ENCODE data around the gene FRMD4A.

DNA sequence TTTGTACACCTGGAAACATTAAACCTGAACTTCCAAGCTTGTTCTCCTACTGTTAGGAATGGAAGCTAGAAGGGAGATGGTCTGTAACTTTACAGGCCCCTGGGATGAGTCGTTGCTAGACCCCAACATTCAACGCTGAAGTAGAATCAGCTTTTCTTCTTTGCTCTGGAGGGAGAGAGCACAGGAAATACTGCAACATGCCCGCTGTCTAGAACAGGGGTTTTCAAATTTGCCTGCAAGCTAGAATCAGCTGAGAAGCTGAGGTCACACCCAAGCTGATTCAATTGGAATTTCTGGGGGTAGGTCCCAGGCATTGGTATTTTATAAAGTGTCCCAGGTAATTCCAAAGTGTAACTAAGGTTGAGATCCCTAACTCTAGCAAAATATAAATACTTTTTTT is 524.3 kb downstream of the FRMD4A start:
- TF ChIP-seq EGR1 (IDR thresholded peaks at IDR 0.05) (no peak), EP300 (IDR thresholded peaks at IDR 0.05; ENCODE audit: borderline replicate concordance) (no peak), FOXM1 (IDR thresholded peaks at IDR 0.05; ENCODE audit: borderline replicate concordance, low read depth) (no peak), YY1 (IDR thresholded peaks at IDR 0.05; ENCODE audit: low read depth) (no peak), CEBPB (IDR thresholded peaks at IDR 0.05) (no peak), TAF1 (IDR thresholded peaks at IDR 0.05; ENCODE audit: low read depth) (no peak), RAD21 (IDR thresholded peaks at IDR 0.05; ENCODE audit: low read depth) (no peak), TEAD4 (IDR thresholded peaks at IDR 0.05) (no peak)
- TF ChIP-seq, protein P1, sequence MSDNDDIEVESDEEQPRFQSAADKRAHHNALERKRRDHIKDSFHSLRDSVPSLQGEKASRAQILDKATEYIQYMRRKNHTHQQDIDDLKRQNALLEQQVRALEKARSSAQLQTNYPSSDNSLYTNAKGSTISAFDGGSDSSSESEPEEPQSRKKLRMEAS (IDR thresholded peaks at IDR 0.05), result no peak
- TF ChIP-seq, protein P2, sequence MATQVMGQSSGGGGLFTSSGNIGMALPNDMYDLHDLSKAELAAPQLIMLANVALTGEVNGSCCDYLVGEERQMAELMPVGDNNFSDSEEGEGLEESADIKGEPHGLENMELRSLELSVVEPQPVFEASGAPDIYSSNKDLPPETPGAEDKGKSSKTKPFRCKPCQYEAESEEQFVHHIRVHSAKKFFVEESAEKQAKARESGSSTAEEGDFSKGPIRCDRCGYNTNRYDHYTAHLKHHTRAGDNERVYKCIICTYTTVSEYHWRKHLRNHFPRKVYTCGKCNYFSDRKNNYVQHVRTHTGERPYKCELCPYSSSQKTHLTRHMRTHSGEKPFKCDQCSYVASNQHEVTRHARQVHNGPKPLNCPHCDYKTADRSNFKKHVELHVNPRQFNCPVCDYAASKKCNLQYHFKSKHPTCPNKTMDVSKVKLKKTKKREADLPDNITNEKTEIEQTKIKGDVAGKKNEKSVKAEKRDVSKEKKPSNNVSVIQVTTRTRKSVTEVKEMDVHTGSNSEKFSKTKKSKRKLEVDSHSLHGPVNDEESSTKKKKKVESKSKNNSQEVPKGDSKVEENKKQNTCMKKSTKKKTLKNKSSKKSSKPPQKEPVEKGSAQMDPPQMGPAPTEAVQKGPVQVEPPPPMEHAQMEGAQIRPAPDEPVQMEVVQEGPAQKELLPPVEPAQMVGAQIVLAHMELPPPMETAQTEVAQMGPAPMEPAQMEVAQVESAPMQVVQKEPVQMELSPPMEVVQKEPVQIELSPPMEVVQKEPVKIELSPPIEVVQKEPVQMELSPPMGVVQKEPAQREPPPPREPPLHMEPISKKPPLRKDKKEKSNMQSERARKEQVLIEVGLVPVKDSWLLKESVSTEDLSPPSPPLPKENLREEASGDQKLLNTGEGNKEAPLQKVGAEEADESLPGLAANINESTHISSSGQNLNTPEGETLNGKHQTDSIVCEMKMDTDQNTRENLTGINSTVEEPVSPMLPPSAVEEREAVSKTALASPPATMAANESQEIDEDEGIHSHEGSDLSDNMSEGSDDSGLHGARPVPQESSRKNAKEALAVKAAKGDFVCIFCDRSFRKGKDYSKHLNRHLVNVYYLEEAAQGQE (IDR thresholded peaks at IDR 0.05; ENCODE audit: low read depth), result no peak

Measured in Ishikawa (cell line).